ENCODE data around the gene SLC16A9.
A peak's percentile ranks its signal among the peaks of the same experiment; 100 is the strongest.

The SLC16A9 gene

DNA sequence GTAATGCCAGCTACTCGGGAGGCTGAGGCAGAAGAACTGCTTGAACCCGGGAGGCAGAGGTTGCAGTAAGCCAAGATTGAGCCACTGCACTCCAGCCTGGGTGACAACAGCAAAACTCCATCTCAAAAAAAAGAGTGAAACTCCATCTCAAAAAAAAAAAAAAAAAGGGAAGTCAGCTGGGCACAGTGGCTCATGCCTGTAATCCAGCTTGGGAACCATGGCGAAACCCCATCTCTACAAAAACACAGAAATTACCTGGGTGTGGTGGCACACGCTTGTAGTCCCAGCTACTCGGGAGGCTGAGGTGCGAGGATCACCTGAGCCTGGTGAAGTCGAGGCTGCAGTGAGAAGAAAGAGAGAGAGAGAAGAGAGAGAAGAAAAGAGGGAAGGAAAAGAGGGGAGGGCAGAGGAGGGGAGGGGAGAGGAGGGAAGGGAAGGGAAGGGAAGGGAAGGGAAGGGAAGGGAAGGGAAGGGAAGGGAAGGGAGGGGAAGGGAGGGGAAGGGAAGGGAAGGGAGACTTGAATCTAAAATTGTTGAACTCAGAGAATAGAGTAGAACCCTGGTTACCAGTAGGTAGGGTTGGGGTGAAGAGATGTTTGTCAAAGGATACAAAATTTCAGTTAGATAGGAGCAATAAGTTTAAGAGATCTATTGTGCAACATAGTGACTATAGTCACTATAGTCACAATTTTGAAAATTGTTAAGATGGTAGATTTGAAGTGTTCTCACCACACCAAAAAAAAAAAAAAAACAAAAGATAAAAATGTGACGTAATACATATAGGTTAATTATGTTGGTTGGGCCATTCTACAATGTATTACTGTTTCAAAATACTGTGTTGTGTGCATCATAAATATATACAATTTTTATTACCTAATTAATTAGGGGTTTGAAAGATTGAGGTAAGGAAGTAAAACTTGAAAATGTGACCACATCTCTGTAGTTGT lies 2.5 kb downstream of the SLC16A9 start:
- H3K4me3 ChIP-seq: peak overlapping the region; percentile 64; the same call in 1 of the 2 replicates
- in situ Hi-C loops (cut with MboI; ENCODE audit: low sequenced_read_pairs): no loop called here
- H3K9me3 ChIP-seq: no peaks in the 10 kb centered on the region

DNA sequence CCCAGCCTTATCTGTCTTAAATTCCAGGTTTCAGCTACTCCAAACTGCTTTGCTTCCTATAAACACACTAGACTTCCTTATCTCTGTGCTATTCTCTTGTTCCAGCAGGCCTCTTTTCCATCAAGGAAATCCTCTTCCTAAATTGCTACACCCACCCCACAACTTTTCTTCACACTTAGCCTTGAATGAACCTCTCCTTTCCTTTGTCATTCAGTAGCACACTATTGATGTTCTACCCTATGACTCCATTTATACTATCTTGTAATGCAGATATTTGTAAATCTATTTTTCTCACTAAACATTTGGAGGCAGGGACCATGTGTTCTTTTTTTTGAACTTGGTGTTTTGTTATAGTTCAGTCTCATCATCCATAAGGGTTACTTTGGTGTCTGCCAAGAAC lies 3.7 kb downstream of the SLC16A9 start:
- Histone ChIP-seq H3K4me3 (no peak overlapping the region), H3K9me3 (no peaks in the 10 kb centered on the region), H3K36me3 (replicated peaks) (no peaks in the 10 kb centered on the region), H3K4me1 (peaks cover 20% of the 10 kb centered on the region), H3K27me3 (ENCODE audit: low read depth) (no peaks in the 10 kb centered on the region)
- in situ Hi-C loops (cut with MboI; ENCODE audit: low sequenced_read_pairs): no loop called here
- peak in 1 of 2 experiments; percentile 55 for DNase-seq (ENCODE audit: low spot score in 2 of 2)

More for the DNA sequence above, 2.5 kb downstream of the SLC16A9 start:
- Histone ChIP-seq H3K36me3 (replicated peaks) (no peaks in the 10 kb centered on the region), H3K4me1 (peaks cover 20% of the 10 kb centered on the region), H3K27me3 (ENCODE audit: low read depth) (no peaks in the 10 kb centered on the region)
- no peak for DNase-seq (ENCODE audit: low spot score in 2 of 2)

DNA sequence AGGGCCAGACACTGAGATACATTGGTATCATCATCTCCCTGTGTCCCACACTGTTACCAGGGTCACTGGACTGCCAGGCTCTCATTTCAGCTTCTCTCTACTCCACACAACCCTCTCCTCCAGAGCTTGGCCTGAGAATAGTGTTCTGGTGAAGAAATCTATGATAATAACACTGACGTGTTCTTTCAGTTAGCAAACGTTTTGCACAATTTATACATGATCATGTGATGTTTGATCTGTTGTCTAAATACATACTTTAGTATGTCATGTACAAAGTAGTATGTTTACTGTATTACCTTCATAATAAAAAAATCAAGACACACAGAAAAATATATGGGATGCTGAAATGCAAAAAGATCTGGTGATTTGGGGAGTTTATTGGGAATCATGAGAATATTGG lies 5.0 kb downstream of the SLC16A9 start:
- in situ Hi-C loops (cut with MboI; ENCODE audit: low sequenced_read_pairs): no loop called here
- no peak for DNase-seq (ENCODE audit: low spot score in 2 of 2)
- peaks cover 20% of the 10 kb centered on the region for H3K4me1 ChIP-seq
- H3K27me3 ChIP-seq (ENCODE audit: low read depth): no peaks in the 10 kb centered on the region
- H3K4me3 ChIP-seq: no peak overlapping the region
- H3K36me3 ChIP-seq (replicated peaks): no peaks in the 10 kb centered on the region
- no peaks in the 10 kb centered on the region for H3K9me3 ChIP-seq

DNA sequence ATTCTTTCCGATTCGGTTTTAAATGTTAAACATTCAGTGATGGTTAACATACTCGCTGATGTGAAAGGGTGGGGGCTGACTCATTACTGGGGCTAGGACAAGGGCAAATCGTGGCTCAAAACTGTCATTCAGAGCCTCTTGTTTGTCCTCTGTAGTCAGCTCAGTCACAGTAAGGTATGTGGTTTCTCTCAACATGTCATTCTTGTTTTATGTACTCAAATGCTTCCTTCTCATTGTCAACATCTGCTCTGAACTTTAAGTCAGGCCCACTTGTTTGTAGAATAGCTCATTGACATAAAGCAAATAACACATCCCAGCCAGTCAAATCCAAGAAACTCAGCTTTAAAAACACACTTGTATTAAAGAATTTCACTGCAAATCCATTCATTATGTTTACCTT lies 7.3 kb downstream of the SLC16A9 start:
- in situ Hi-C loops (cut with MboI; ENCODE audit: low sequenced_read_pairs): no loop called here
- Histone ChIP-seq H3K4me3 (no peak overlapping the region), H3K27me3 (ENCODE audit: low read depth) (no peaks in the 10 kb centered on the region), H3K36me3 (replicated peaks) (no peaks in the 10 kb centered on the region), H3K9me3 (no peaks in the 10 kb centered on the region), H3K4me1 (peaks cover 24% of the 10 kb centered on the region)
- DNase-seq (ENCODE audit: low spot score in 2 of 2): no peak

DNA sequence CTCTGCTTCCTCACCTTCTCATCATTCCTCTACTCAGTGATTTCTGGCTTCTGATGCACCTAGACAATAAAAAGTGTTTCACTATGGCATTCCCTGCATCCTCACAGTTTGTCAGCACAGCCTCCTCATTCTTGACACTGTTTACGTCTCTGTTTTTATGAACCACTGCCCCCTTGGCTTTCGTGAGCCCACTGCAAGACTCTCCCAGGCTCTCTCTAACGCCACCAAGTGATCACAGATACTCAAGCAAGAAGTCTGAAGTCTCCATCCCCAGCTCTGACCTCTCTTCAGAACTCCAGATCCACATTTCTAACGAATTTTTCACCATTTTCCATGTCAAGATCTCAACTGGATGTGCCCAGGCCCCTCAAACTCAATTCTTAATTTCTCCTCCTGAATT lies 8.9 kb downstream of the SLC16A9 start:
- Histone ChIP-seq H3K36me3 (replicated peaks) (no peaks in the 10 kb centered on the region), H3K4me1 (peaks cover 16% of the 10 kb centered on the region), H3K4me3 (no peak overlapping the region), H3K27me3 (ENCODE audit: low read depth) (no peaks in the 10 kb centered on the region), H3K9me3 (no peaks in the 10 kb centered on the region)
- DNase-seq (ENCODE audit: low spot score in 2 of 2): peak; percentile 17 to 35
- in situ Hi-C loops (cut with MboI; ENCODE audit: low sequenced_read_pairs): no loop called here

DNA sequence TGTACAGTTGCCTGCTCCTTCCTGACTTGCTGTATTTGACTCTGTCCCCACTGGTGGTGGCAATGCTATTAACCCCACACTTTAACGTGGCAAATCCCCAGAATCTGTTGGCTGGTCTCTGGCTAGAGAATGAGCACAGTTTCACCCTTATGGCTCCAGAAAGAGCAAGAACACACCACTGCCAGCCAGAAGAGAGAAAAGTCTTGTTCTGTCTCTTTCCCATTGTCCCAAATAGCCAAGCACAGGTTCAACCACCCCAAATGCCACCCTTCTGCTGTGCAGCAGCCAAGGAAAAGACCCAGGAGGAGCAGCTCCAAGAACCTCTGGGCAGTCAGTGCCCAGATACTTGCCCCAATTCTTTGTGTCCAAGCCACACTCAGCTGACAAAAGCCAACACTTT lies 11.3 kb downstream of the SLC16A9 start:
- H3K4me3 ChIP-seq: no peak overlapping the region
- in situ Hi-C loops (cut with MboI; ENCODE audit: low sequenced_read_pairs): no loop called here
- H3K9me3 ChIP-seq: no peaks in the 10 kb centered on the region
- H3K4me1 ChIP-seq: peaks cover 12% of the 10 kb centered on the region
- no peaks in the 10 kb centered on the region for H3K27me3 ChIP-seq (ENCODE audit: low read depth)
- no peak for DNase-seq (ENCODE audit: low spot score in 2 of 2)
- H3K36me3 ChIP-seq (replicated peaks): no peaks in the 10 kb centered on the region

DNA sequence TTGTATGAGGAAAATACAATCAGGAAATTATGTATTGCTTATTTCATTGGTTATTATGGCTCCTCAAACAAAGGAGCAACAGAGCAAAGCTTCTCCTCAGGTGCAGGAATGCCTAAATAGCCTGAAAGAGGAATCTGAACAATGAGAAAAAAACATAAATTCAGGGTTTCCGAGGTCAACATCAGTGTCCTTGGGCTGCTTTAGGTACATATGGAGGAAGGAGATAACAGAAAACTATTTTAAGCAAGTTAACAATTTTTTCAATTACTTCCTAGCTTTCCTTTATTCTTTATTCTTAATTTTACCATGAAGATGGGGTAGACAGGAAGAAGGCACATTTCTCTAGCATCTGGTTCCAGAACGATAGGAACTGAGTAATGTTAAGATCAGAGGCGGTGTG lies 14.0 kb downstream of the SLC16A9 start:
- Histone ChIP-seq H3K27me3 (ENCODE audit: low read depth) (no peaks in the 10 kb centered on the region), H3K4me1 (peaks cover 12% of the 10 kb centered on the region), H3K36me3 (replicated peaks) (no peaks in the 10 kb centered on the region), H3K4me3 (no peak overlapping the region), H3K9me3 (no peaks in the 10 kb centered on the region)
- in situ Hi-C loops (cut with MboI; ENCODE audit: low sequenced_read_pairs): no loop called here
- no peak for DNase-seq (ENCODE audit: low spot score in 2 of 2)

DNA sequence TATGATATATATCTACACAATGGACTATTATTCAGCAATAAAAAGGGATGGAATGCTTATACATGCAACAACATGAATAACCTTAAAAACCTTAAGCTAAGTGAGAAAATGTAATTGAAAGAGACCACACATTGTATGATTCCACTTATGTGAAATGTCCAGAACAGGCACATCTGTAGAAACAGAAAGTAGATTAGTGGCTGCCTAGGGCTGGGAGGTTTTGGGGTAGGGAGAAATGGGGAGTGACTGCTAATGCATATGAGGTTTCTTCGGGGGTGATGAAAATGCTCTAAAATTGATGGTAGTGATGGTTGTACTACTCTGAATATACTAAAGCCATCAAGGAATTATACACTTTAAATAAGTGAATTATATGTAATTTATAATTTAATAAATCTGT lies 14.7 kb downstream of the SLC16A9 start:
- Histone ChIP-seq H3K4me1 (peaks cover 12% of the 10 kb centered on the region), H3K9me3 (no peaks in the 10 kb centered on the region), H3K27me3 (ENCODE audit: low read depth) (no peaks in the 10 kb centered on the region), H3K4me3 (no peak overlapping the region), H3K36me3 (replicated peaks) (no peaks in the 10 kb centered on the region)
- no peak for DNase-seq (ENCODE audit: low spot score in 2 of 2)
- in situ Hi-C loops (cut with MboI; ENCODE audit: low sequenced_read_pairs): no loop called here

DNA sequence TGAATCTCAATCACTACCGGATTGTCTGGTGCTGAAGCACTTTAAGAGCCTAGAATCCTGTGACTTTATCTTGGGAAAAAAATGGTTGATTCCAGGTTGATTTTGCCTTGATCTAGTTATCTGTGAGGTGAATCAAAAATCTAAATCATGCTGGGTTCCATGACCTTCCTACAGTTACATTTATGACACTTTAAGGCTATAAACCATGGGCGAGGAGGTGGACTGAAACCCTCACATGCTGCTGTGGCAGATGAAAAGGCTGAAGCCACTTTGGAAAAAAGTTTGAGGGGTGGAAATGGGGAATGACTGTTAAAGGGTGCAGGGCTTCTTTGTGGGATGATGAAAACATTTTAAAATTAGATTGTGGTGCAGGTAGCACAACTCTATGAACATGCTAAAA lies 17.5 kb downstream of the SLC16A9 start:
- H3K27me3 ChIP-seq (ENCODE audit: low read depth): no peaks in the 10 kb centered on the region
- H3K36me3 ChIP-seq (replicated peaks): no peaks in the 10 kb centered on the region
- DNase-seq (ENCODE audit: low spot score in 2 of 2): no peak
- no peaks in the 10 kb centered on the region for H3K9me3 ChIP-seq
- no peaks in the 10 kb centered on the region for H3K4me1 ChIP-seq
- no peak overlapping the region for H3K4me3 ChIP-seq
- in situ Hi-C loops (cut with MboI; ENCODE audit: low sequenced_read_pairs): no loop called here

DNA sequence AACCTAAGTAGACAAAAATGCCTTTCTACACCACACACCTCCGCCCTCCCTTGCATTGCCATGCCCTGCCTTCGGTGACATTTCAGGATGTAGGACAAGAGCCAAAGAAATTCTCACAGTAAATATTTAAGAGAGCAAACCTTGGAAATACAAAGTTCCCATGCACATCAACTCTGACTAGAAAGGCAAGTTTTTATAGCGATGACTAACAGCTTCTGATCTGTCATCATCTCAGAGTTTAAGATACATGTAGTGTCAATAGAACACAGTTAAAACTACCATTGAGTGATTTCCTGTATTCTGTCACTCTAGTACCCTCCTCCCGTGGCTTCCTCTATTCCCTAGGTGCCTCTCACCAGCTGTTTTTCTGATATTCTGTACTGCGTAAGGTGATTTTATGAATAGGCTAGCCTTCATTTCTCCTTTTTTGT lies 20.7 kb downstream of the SLC16A9 start:
- Histone ChIP-seq H3K36me3 (replicated peaks) (peaks cover 4% of the 10 kb centered on the region), H3K9me3 (no peaks in the 10 kb centered on the region), H3K4me1 (no peaks in the 10 kb centered on the region), H3K4me3 (no peak overlapping the region), H3K27me3 (ENCODE audit: low read depth) (no peaks in the 10 kb centered on the region)
- DNase-seq (ENCODE audit: low spot score in 2 of 2): no peak
- in situ Hi-C loops (cut with MboI; ENCODE audit: low sequenced_read_pairs): no loop called here

DNA sequence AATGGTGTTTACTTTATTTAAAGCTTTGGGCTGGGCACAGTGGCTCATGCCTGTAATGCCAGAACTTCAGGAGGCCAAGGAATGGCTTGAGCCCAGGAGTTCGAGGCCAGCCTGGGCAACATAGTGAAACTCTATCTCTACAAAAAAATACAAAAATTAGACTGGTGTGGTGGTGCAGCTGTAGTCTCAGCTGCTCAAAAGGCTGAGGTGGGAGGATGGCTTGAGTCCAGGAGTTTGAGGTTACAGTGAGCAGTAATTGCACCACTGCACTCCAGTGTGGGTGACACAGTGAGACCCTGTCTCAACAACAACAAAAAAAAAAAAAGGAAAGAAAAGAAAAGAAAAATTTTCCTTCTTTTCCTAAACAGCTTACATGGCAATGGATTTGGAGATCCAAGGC lies 22.0 kb downstream of the SLC16A9 start:
- peaks cover 8% of the 10 kb centered on the region for H3K36me3 ChIP-seq (replicated peaks)
- H3K27me3 ChIP-seq (ENCODE audit: low read depth): no peaks in the 10 kb centered on the region
- in situ Hi-C loops (cut with MboI; ENCODE audit: low sequenced_read_pairs): no loop called here
- no peak for DNase-seq (ENCODE audit: low spot score in 2 of 2)
- no peak overlapping the region for H3K4me3 ChIP-seq
- H3K4me1 ChIP-seq: no peaks in the 10 kb centered on the region
- no peaks in the 10 kb centered on the region for H3K9me3 ChIP-seq

DNA sequence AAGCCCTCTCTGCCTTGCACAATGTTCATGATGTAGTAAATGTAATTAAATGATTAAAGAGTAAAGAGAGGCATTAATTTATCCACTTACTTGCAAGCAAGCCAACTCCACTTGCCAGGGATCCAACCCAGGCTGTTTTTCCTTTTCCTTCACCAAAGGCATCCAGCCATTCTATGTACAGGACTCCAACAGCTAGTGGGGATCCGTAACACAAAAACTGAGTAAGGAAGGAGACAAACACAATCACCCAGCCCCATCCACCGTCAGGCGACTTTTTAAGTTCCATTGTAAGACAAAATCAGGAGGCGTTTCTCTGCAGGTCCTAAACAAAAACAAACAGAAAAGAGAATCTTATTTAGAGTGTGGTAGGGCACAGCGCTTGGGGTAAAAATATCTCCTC lies 25.6 kb downstream of the SLC16A9 start:
- peaks cover 4% of the 10 kb centered on the region; the same call in 1 of the 2 replicates for H3K4me1 ChIP-seq
- H3K4me3 ChIP-seq: no peak overlapping the region
- H3K36me3 ChIP-seq (replicated peaks): peaks cover 11% of the 10 kb centered on the region
- no peaks in the 10 kb centered on the region for H3K9me3 ChIP-seq
- no peaks in the 10 kb centered on the region for H3K27me3 ChIP-seq (ENCODE audit: low read depth)
- in situ Hi-C loops (cut with MboI; ENCODE audit: low sequenced_read_pairs): no loop called here
- DNase-seq (ENCODE audit: low spot score in 2 of 2): no peak

DNA sequence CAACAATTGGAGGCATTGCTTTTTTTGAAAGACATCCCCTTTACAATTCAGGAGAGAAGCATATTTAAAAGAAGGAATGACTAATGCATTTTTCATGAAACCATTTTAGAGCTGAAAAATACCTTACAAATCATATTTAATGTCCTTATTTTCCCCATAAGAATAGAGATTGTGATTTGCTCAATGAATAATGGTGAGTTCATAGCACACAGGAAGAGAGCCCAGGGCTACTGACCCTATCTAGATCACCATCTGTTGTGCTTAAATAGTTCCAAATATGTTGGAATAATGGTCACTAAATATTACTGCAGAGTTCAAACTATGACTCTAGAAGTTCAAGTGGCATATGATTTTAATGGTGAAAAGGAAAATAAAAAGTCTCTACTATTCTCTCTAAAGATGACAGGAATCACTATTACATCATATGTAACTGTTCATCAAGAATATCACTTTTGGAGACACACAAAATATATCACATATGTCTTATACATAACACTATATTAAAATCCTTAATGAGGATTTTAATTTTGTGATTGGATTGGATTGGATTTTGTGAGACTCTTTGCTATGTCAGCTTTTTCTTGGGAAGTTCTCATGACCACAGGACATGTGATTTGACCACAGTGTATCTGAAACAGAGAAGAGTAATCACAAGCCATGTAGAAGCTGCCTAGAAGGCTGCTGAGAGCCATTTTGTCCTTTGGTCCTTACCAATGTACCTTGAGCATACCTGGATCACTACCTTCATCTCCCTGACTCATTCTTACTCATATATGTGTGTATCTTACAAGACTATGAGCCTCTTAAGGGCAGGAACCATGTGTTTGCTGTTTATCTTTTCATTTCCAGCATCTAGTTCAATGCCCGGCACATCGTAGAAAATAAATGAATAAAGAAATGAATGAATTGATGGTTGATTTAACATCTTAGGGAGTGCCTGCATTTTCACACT lies 26.4 kb downstream of the SLC16A9 start:
- in situ Hi-C loops (cut with MboI; ENCODE audit: low sequenced_read_pairs): no loop called here
- H3K36me3 ChIP-seq (replicated peaks): peaks cover 11% of the 10 kb centered on the region
- H3K27me3 ChIP-seq (ENCODE audit: low read depth): no peaks in the 10 kb centered on the region
- H3K4me1 ChIP-seq: peaks cover 4% of the 10 kb centered on the region; the same call in 1 of the 2 replicates
- DNase-seq (ENCODE audit: low spot score in 2 of 2): no peak
- H3K9me3 ChIP-seq: no peaks in the 10 kb centered on the region
- H3K4me3 ChIP-seq: no peak overlapping the region

DNA sequence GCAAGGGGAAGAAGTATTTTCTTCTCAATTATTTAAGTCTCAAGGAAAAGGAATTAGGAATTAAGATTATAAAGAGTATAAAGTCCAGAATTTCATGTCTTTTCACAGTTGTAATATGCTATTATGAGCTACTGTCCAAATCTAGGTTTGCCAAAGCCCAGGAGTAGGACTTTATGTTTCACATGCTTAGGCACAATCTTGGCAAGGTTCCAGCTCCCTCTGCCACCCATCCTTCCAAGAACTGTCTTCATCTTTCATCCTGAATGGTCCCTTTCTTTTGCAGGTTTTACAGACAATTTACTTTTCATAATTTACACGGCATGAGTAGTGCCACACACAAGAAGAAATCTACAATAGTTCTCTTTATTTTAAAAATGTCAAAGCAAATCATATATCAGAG lies 29.5 kb downstream of the SLC16A9 start:
- Histone ChIP-seq H3K36me3 (replicated peaks) (peaks cover 14% of the 10 kb centered on the region), H3K4me3 (no peak overlapping the region), H3K9me3 (no peaks in the 10 kb centered on the region), H3K4me1 (peaks cover 10% of the 10 kb centered on the region), H3K27me3 (ENCODE audit: low read depth) (no peaks in the 10 kb centered on the region)
- in situ Hi-C loops (cut with MboI; ENCODE audit: low sequenced_read_pairs): no loop called here
- no peak for DNase-seq (ENCODE audit: low spot score in 2 of 2)
